HG02938 (cell line): Measurements from ENCODE around the gene SLC30A2.

Experiments
- ATAC-seq: cut with Tn5 transposase; IDR thresholded peaks from one replicate; pipeline ENCODE4 v1.9.1; 2021; ENCODE audit warnings: mild to moderate bottlenecking, moderate library complexity; ENCODE audit not compliant: unreplicated experiment

The SLC30A2 gene

GRCh38 chr1:25999041-25999800 lies 46.7 kb downstream of the SLC30A2 start:
- ATAC-seq, result no peak

DNA sequence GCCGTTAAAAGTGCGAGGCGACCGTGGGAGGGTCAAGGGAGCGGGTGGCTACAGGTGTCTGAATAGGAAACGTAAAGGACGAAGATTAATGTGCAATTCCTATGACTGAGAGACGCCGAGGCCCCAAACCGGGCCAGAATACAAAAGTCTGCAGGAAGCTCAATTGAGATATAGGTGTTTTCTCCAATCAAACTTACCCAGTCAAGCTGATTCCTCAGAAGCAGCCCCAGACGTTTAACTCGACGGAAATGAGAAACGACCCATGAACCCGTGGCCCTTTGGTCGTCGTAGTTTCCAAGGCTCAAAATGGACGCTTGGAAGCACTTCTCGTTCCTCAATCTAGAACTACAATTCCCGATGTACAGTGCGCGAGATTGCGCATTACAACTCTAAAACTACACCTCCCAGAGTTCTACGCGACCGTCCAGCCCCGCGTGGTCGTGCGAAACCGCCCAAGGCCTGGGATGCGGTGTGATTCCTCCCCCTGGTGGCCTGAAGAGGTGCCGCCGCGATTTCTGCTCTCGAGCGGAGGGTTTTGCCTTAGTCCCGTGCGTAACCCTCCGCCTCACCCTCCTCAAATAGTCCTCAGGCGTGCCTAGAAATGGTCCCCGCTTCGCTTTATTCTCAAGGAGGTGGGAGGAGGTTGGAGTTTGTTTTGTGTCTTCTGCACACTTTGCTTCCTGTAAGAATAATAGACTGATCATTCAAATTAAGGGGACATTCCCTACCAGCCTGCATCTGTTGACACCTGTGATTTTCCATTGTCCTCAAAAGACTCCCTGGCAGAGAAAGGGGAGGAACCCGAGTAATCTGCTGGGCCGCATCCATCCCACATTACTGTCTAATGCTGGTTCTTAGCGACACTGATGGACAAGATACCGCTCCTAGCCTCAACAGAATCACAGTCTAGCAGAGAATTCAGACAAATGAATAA lies 47.8 kb downstream of the SLC30A2 start, which contains the start of gene PAFAH2:
TSS of gene PAFAH2 (minus strand) at position 236 of the 934 bp plus-strand sequence. CDS start 7,247 bp downstream, outside the sequence.
- peak; percentile 94 for ATAC-seq

- ATAC-seq, result no peak
These were observed 48.7 kb downstream of the SLC30A2 start for GRCh38 chr1:25996966-25997827.

DNA sequence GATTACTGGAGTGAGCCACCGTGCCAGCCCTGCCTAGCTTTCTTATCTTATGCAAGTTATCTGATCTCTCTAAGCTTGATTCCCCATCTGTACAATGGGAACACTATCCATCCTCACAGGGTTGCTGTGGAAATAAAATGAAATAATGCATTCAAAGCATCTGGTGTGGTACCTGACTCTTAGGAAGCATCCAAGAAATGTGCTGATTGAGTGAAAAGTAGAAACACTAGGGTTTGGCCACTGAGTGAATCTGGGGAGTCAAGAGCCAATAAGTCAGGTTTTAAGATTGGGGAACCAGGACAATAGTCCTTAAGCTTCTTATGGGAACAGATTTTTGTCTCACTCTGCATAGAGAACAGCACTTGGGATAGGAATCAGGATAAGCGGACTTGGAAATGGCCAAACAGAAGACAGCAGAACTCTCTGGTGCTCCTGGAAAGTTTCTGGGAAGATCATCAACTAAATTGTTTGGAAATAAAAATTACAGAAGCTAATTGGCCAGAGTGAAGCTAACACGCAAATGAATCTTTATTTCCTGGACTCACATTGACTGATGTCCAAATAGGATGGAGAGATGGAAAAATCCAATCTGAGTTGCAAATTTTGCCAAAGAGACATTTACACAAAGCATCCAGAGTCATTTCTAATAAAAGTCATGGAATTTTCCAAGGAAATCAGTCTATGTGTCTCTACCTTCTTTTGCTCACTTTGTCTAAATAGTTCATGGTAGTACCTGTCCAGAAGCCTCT lies 51.3 kb downstream of the SLC30A2 start:
- no peak for ATAC-seq

GRCh38 chr1:25993197-25993951 lies 52.5 kb downstream of the SLC30A2 start:
- no peak for ATAC-seq

GRCh38 chr1:25992689-25993171 lies 53.2 kb downstream of the SLC30A2 start:
- ATAC-seq, result no peak

GRCh38 chr1:25991937-25992688 lies 53.8 kb downstream of the SLC30A2 start:
- ATAC-seq, result no peak

DNA sequence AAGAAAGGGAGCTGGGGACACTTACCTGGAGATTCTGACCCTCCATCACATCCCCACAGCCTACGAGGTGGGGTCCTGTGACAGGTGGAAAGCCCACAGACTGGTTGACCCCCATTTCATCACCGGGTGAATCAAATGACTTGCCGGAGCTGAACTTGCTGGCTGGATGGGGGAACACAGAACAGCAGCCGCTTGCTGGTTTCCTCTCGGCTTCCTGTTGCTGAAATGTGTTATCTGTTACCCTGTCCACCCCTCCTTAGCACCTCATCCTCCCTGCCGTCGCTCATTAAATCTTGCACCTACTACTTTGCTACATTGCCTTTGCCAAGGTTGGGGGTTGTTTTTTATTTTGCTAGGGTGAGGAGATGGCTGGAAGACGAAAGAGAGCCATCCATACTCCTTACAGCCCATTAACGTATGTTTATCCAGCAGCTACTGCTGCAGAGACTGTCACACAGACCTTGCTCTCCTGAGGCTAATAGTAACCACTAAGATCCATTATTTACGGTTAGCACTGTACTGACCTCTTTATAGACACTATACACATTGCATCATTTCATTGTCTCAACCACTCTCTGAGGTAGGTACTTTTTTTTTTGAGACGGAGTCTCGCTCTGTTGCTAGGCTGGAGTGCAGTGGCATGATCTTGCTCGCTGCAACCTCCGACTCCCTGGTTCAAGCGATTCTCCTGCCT lies 55.1 kb downstream of the SLC30A2 start:
- ATAC-seq, result no peak

GRCh38 chr1:25990251-25990650 lies 55.7 kb downstream of the SLC30A2 start:
- no peak for ATAC-seq

DNA sequence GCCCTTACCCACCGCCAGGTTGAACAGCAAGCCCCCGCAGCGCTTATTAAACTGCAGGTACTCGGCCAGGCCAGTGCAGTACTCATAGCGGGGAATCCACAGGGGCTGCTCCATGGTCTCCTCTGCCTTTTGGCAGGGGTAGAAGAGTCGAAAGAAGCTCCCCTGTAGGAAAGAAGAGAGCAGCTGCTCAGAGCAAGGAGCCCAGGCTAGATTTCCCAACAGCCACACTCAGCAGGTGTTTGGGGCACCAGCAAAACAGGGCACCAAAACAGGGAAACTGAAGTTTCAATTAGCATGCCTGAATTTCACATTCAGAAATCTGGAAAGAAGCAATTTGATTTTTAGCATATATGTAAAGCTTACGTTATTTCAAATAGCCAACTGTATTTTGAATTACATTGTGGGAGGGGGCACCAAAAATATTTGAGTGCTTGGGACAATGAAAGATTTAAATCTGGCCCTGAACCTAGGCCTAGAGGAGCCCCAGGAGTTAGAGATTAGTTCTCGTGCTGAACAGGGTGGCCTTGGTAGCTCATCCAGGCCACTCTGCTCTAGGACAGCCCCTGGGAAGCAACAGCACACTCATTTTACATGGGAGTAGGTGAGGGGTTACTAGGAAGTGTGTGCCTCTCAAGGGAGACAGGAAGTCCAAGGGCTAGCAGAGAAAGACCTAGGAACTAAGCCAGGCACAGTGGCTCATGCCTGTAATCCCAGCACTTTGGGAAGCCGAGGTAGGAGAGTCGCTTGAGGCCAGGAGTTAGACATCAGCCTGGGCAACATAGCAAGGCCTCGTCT lies 56.3 kb downstream of the SLC30A2 start:
- ATAC-seq, result no peak

DNA sequence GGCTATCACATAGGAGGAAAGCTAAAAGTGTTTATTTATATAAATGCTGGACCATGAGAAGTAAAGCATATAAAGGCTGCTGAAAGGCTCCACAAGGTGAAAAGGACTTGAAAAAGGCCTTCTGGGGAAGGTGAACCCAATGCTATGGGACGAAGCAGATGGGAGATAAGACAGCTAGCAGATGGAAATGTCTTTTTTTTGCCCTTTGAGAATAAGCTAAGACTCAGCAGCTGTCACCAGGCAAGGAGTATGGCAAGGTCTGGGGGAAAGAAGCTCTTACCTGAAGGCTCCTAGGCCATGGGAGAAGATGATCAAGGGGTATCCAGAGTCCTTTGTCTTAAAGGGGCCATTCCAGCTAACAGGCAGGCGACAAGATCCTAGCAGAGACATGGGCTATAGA lies 58.0 kb downstream of the SLC30A2 start:
- ATAC-seq, result no peak
